Prostate gland (tissue), 2 donors: Measurements from ENCODE around the gene HTD2.

ENCODE experiments used
- CTCF ChIP-seq, 4 experiments: fragments of 200-600 bp in 2 of 4; fragments of 450-650 bp in 2 of 4; sonication (generic) in 2 of 4; IDR thresholded peaks; 1 replicate in 3 of 4; 2 replicates in 1 of 4; pipeline ENCODE4 v1.5.1; 2016 to 2019; ENCODE audit warnings: antibody characterized with exemption in 4 of 4, mild to moderate bottlenecking in 2 of 4, moderate library complexity in 2 of 4
- POLR2A ChIP-seq: fragments of 450-650 bp; IDR thresholded peaks from one replicate; pipeline ENCODE4 v1.6.1; 2016; ENCODE audit warnings: antibody characterized with exemption, mild to moderate bottlenecking

- no peak for TF ChIP-seq CTCF (IDR thresholded peaks at IDR 0.05)
- no peak for TF ChIP-seq POLR2A
Measured at GRCh38 chr3:58334013-58334321, 27.6 kb downstream of the HTD2 start.
